ENCODE results near the gene VCAN.

Gene VCAN

GRCh38 chr5:83554133-83554532, 82.6 kb downstream of the VCAN start:
- no peaks in the 10 kb centered on the region for H3K9me3 ChIP-seq (replicated peaks in 1 of 2; ENCODE audit: control insufficient read depth in 2 of 2, insufficient read depth in 1 of 2, low read depth in 1 of 2, low read length in 2 of 2)
- peaks cover 10 to 98% of the 10 kb centered on the region in 2 donors for H3K36me3 ChIP-seq (replicated peaks in 1 of 2; ENCODE audit: control insufficient read depth in 2 of 2, insufficient read depth in 2 of 2, low read length in 2 of 2)
- WGBS, 2 donors (ENCODE audit: extremely low coverage in 2 of 2, insufficient read length in 2 of 2, insufficient replicate concordance in 1 of 2): no CpG with 5 or more reads among the region's 5 CpGs
- H2BK12ac ChIP-seq (ENCODE audit: low read length): no peak overlapping the region
- no peak overlapping the region for H3K18ac ChIP-seq (ENCODE audit: low read length)
- no peak overlapping the region for H3K23ac ChIP-seq (ENCODE audit: low read depth, low read length, poor library complexity)
- no peaks in the 10 kb centered on the region for H3K79me1 ChIP-seq (ENCODE audit: low read depth, low read length)
- no peak overlapping the region for H2BK5ac ChIP-seq (ENCODE audit: low read length)
- no peak overlapping the region for H2BK120ac ChIP-seq (ENCODE audit: low read depth, low read length)
- H3K4ac ChIP-seq (ENCODE audit: low read length): no peak overlapping the region
- no peak overlapping the region for H2AFZ ChIP-seq (ENCODE audit: low read length)
- no peak overlapping the region for H4K91ac ChIP-seq (ENCODE audit: low read depth, low read length, poor library complexity)
- H3K9ac ChIP-seq (ENCODE audit: low read depth, low read length, poor library complexity): no peak overlapping the region
- H3K4me3 ChIP-seq (ENCODE audit: low read length in 2 of 2): no peak overlapping the region
- no peak overlapping the region for H2BK15ac ChIP-seq (ENCODE audit: low read length)
- DNase-seq (ENCODE audit: low spot score): no peak
- H3K27me3 ChIP-seq (ENCODE audit: control insufficient read depth in 3 of 3, insufficient read depth in 3 of 3, low read depth in 1 of 3, low read length in 3 of 3): no peaks in the 10 kb centered on the region
- no peak overlapping the region for H3K27ac ChIP-seq (replicated peaks; ENCODE audit: low read length)
- no peak overlapping the region for H2AK5ac ChIP-seq (ENCODE audit: low read depth, low read length)
- H3K4me2 ChIP-seq (ENCODE audit: insufficient read depth, low read length, poor library complexity, severe bottlenecking): no peak overlapping the region
- no peak overlapping the region for H3K14ac ChIP-seq (ENCODE audit: low read length)
- H4K8ac ChIP-seq (ENCODE audit: low read depth, low read length): no peak overlapping the region
- no peaks in the 10 kb centered on the region for H3K4me1 ChIP-seq (ENCODE audit: control insufficient read depth in 2 of 2, insufficient read depth in 1 of 2, low read depth in 1 of 2, low read length in 2 of 2)

DNA sequence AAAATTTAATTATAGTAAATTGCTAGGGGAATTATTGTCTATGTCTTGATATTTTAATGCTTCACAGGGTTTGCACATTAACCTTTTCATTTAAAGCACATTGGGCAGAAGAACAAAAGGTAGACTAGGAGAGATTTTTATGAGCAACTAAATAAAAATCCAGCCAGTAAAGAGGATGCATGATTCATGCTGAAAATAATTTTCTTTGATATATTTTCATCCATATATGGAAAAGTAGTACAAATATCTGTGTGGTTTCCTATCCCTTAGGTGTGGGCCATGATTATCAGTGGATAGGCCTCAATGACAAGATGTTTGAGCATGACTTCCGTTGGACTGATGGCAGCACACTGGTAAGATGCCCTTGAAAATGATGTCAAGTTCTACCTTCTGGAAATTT, 83.1 kb downstream of the VCAN start:
- no peak overlapping the region for H3K4ac ChIP-seq (ENCODE audit: low read length)
- no peak overlapping the region for H2AK5ac ChIP-seq (ENCODE audit: low read depth, low read length)
- no peaks in the 10 kb centered on the region for H3K4me1 ChIP-seq (ENCODE audit: control insufficient read depth in 2 of 2, insufficient read depth in 1 of 2, low read depth in 1 of 2, low read length in 2 of 2)
- H2BK120ac ChIP-seq (ENCODE audit: low read depth, low read length): no peak overlapping the region
- DNase-seq (ENCODE audit: low spot score): no peak
- no peak overlapping the region for H3K18ac ChIP-seq (ENCODE audit: low read length)
- no peak overlapping the region for H2BK15ac ChIP-seq (ENCODE audit: low read length)
- peaks cover 10 to 98% of the 10 kb centered on the region in 2 donors for H3K36me3 ChIP-seq (replicated peaks in 1 of 2; ENCODE audit: control insufficient read depth in 2 of 2, insufficient read depth in 2 of 2, low read length in 2 of 2)
- no peak overlapping the region for H2BK5ac ChIP-seq (ENCODE audit: low read length)
- no peak overlapping the region for H4K8ac ChIP-seq (ENCODE audit: low read depth, low read length)
- H3K4me3 ChIP-seq (ENCODE audit: low read length in 2 of 2): no peak overlapping the region
- no peak overlapping the region for H2AFZ ChIP-seq (ENCODE audit: low read length)
- H3K23ac ChIP-seq (ENCODE audit: low read depth, low read length, poor library complexity): no peak overlapping the region
- H3K27ac ChIP-seq (replicated peaks; ENCODE audit: low read length): no peak overlapping the region
- no peak overlapping the region for H3K9ac ChIP-seq (ENCODE audit: low read depth, low read length, poor library complexity)
- no CpG with 5 or more reads among the region's 1 CpG for WGBS, 2 donors (ENCODE audit: extremely low coverage in 2 of 2, insufficient read length in 2 of 2, insufficient replicate concordance in 1 of 2)
- H3K27me3 ChIP-seq (ENCODE audit: control insufficient read depth in 3 of 3, insufficient read depth in 3 of 3, low read depth in 1 of 3, low read length in 3 of 3): no peaks in the 10 kb centered on the region
- no peaks in the 10 kb centered on the region for H3K9me3 ChIP-seq (replicated peaks in 1 of 2; ENCODE audit: control insufficient read depth in 2 of 2, insufficient read depth in 1 of 2, low read depth in 1 of 2, low read length in 2 of 2)
- no peak overlapping the region for H3K14ac ChIP-seq (ENCODE audit: low read length)
- no peaks in the 10 kb centered on the region for H3K79me1 ChIP-seq (ENCODE audit: low read depth, low read length)
- no peak overlapping the region for H2BK12ac ChIP-seq (ENCODE audit: low read length)
- H4K91ac ChIP-seq (ENCODE audit: low read depth, low read length, poor library complexity): no peak overlapping the region
- no peak overlapping the region for H3K4me2 ChIP-seq (ENCODE audit: insufficient read depth, low read length, poor library complexity, severe bottlenecking)

- Histone ChIP-seq H3K79me1 (ENCODE audit: low read depth, low read length) (no peaks in the 10 kb centered on the region), H3K4me1 (ENCODE audit: control insufficient read depth in 2 of 2, insufficient read depth in 1 of 2, low read depth in 1 of 2, low read length in 2 of 2) (no peaks in the 10 kb centered on the region), H3K4me3 (ENCODE audit: low read length in 2 of 2) (no peak overlapping the region), H3K9me3 (replicated peaks in 1 of 2; ENCODE audit: control insufficient read depth in 2 of 2, insufficient read depth in 1 of 2, low read depth in 1 of 2, low read length in 2 of 2) (no peaks in the 10 kb centered on the region), H3K27me3 (ENCODE audit: control insufficient read depth in 3 of 3, insufficient read depth in 3 of 3, low read depth in 1 of 3, low read length in 3 of 3) (no peaks in the 10 kb centered on the region), H3K4ac (ENCODE audit: low read length) (no peak overlapping the region), H3K36me3 (replicated peaks in 1 of 2; ENCODE audit: control insufficient read depth in 2 of 2, insufficient read depth in 2 of 2, low read length in 2 of 2) (peaks cover 8 to 98% of the 10 kb centered on the region in 2 donors), H4K91ac (ENCODE audit: low read depth, low read length, poor library complexity) (no peak overlapping the region), H3K23ac (ENCODE audit: low read depth, low read length, poor library complexity) (no peak overlapping the region), H3K14ac (ENCODE audit: low read length) (no peak overlapping the region), H3K27ac (replicated peaks; ENCODE audit: low read length) (no peak overlapping the region), H2BK12ac (ENCODE audit: low read length) (no peak overlapping the region), H4K8ac (ENCODE audit: low read depth, low read length) (no peak overlapping the region), H2BK120ac (ENCODE audit: low read depth, low read length) (no peak overlapping the region), H3K9ac (ENCODE audit: low read depth, low read length, poor library complexity) (no peak overlapping the region), H2AK5ac (ENCODE audit: low read depth, low read length) (no peak overlapping the region), H2BK5ac (ENCODE audit: low read length) (no peak overlapping the region), H2AFZ (ENCODE audit: low read length) (no peak overlapping the region), H2BK15ac (ENCODE audit: low read length) (no peak overlapping the region), H3K18ac (ENCODE audit: low read length) (no peak overlapping the region), H3K4me2 (ENCODE audit: insufficient read depth, low read length, poor library complexity, severe bottlenecking) (no peak overlapping the region)
- DNase-seq (ENCODE audit: low spot score): no peak
- WGBS, 2 donors (ENCODE audit: extremely low coverage in 2 of 2, insufficient read length in 2 of 2, insufficient replicate concordance in 1 of 2): no CpG with 5 or more reads among the region's 2 CpGs
These were observed 83.7 kb downstream of the VCAN start for GRCh38 chr5:83555263-83555662.

DNA sequence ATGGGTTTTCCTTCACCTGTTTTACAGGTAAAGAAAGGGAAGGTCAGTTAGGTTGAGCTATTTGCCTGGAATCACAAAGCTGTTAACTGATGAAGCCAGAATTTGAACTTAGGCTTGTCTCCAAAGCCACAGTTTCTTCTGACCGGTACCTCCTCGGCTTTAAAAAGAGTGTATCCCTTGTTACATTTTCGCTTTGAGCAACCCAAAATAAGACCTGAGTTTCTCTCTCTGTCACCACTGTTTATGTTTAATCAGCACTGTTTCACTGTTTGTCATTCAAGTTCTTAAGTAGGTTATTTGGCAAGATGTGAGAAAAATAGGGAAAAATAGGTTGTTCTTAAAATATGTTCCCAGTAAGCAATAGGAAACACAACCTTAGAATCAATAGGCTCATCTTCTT, 84.6 kb downstream of the VCAN start:
- H2BK15ac ChIP-seq (ENCODE audit: low read length): no peak overlapping the region
- H3K27me3 ChIP-seq (ENCODE audit: control insufficient read depth in 3 of 3, insufficient read depth in 3 of 3, low read depth in 1 of 3, low read length in 3 of 3): no peaks in the 10 kb centered on the region
- no peak for DNase-seq (ENCODE audit: low spot score)
- peaks cover 8 to 100% of the 10 kb centered on the region in 2 donors for H3K36me3 ChIP-seq (replicated peaks in 1 of 2; ENCODE audit: control insufficient read depth in 2 of 2, insufficient read depth in 2 of 2, low read length in 2 of 2)
- no peak overlapping the region for H4K8ac ChIP-seq (ENCODE audit: low read depth, low read length)
- no peak overlapping the region for H3K4me2 ChIP-seq (ENCODE audit: insufficient read depth, low read length, poor library complexity, severe bottlenecking)
- no peak overlapping the region for H2BK120ac ChIP-seq (ENCODE audit: low read depth, low read length)
- no peaks in the 10 kb centered on the region for H3K4me1 ChIP-seq (ENCODE audit: control insufficient read depth in 2 of 2, insufficient read depth in 1 of 2, low read depth in 1 of 2, low read length in 2 of 2)
- no peaks in the 10 kb centered on the region for H3K79me1 ChIP-seq (ENCODE audit: low read depth, low read length)
- H2AK5ac ChIP-seq (ENCODE audit: low read depth, low read length): no peak overlapping the region
- no peak overlapping the region for H2BK5ac ChIP-seq (ENCODE audit: low read length)
- H3K23ac ChIP-seq (ENCODE audit: low read depth, low read length, poor library complexity): no peak overlapping the region
- no peak overlapping the region for H3K4ac ChIP-seq (ENCODE audit: low read length)
- H3K4me3 ChIP-seq (ENCODE audit: low read length in 2 of 2): no peak overlapping the region
- no peak overlapping the region for H3K14ac ChIP-seq (ENCODE audit: low read length)
- no peak overlapping the region for H3K27ac ChIP-seq (replicated peaks; ENCODE audit: low read length)
- no peak overlapping the region for H3K9ac ChIP-seq (ENCODE audit: low read depth, low read length, poor library complexity)
- H3K18ac ChIP-seq (ENCODE audit: low read length): no peak overlapping the region
- H2AFZ ChIP-seq (ENCODE audit: low read length): no peak overlapping the region
- no peak overlapping the region for H4K91ac ChIP-seq (ENCODE audit: low read depth, low read length, poor library complexity)
- no peak overlapping the region for H2BK12ac ChIP-seq (ENCODE audit: low read length)
- no CpG with 5 or more reads among the region's 3 CpGs for WGBS, 2 donors (ENCODE audit: extremely low coverage in 2 of 2, insufficient read length in 2 of 2, insufficient replicate concordance in 1 of 2)
- no peaks in the 10 kb centered on the region for H3K9me3 ChIP-seq (replicated peaks in 1 of 2; ENCODE audit: control insufficient read depth in 2 of 2, insufficient read depth in 1 of 2, low read depth in 1 of 2, low read length in 2 of 2)

Data from neuronal stem cell (in vitro differentiated cells).